Lung microvascular endothelial cell (primary cell): ENCODE data around the gene GPR17. TPM values are rescaled to one million over a fixed set of nuclear protein-coding genes. Genes with fewer than 3 reads are reported as not detected.
A peak's percentile ranks its signal among the peaks of the same experiment; 100 is the strongest.

ENCODE experiments used
- DNase-seq, 2 donors: peaks; one replicate each; pipeline versions ENCODE4 v3.0.0 to v3.0.0-alpha.2; 2010; ENCODE audit warnings: low read depth in 2 of 2
- total RNA-seq: library from RNA; depleted of rRNA; stranded (reverse); fragments of >200 nt; gene quantifications from 2 replicates; pipeline ENCODE4 v1.2.1, GENCODE V29; 2014

Gene GPR17
- total RNA-seq, 1 donor from 2014 or later, result not detected

- DNase-seq, result no peak
Measured at GRCh38 chr2:127614731-127615130, 31.2 kb upstream of the GPR17 start.

DNA sequence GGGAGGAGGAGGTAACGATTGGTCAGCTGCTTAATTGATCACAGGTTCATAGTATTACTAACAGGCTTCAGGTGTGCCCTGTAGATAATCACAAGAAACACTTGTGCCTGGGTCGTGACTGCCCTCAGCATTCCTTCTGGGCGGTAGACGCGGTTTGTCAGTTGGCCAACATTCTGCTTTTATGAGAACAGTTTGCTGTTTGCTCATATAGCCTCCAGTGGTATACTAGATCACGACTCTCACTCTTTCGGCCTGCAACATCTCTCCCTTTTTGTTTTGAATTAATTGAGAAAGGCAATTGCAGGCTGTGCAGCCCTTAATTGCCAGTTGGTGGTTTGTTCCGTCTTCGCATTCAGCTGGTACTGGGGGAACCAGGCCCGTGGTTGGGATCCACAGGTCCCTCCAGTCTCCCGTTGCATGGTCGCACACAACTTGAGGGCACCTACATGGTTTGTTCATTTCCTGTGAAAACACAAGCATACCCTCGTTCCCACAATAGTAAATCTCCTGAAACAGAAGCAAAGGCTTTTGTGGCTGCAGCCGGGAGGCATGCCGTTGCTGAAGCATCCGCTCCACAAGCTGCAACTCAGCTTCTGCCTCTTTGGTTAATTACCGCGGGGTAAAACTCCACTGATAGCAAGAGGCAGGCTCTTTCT, 30.3 kb upstream of the GPR17 start:
- no peak for DNase-seq

DNA sequence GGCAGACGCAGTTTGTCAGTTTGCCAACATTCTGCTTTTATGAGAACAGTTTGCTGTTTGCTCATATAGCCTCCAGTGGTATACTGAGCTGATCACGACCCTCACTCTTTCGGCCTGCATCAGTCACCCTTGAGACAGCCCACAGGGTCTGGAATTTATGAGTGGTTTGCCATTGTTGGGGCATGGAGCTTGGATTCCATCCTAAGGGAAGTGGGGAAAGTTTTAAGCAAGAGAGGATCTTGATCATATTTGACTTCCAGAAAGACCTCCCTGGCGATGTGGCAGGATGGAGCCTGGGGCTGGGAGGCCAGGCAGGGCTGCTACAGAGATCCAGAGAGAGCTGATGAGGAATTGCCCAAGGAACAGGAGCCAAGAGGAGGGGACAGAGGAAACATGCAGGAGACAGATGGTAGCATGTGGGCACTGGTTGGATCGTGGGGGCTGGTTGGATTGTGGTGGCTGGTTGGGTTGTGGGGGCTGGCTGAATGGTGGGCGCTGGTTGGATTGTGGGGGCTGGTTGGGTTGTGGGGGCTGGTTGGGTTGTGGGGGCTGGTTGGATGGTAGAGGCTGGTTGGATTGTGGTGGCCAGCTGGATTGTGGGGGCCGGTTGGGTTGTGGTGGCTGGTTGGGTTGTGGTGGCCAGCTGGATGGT, 27.3 kb upstream of the GPR17 start:
- DNase-seq, result no peak

GRCh38 chr2:127619203-127619590, 26.8 kb upstream of the GPR17 start:
- DNase-seq, result no peak

- DNase-seq, result no peak
Measured at GRCh38 chr2:127619877-127620705, 25.9 kb upstream of the GPR17 start.

- no peak for DNase-seq
Measured at GRCh38 chr2:127620866-127621265, 25.1 kb upstream of the GPR17 start.

- DNase-seq, result no peak
Measured at GRCh38 chr2:127621981-127622431, 23.9 kb upstream of the GPR17 start.

GRCh38 chr2:127622561-127623387, 23.2 kb upstream of the GPR17 start:
- DNase-seq, result no peak

DNA sequence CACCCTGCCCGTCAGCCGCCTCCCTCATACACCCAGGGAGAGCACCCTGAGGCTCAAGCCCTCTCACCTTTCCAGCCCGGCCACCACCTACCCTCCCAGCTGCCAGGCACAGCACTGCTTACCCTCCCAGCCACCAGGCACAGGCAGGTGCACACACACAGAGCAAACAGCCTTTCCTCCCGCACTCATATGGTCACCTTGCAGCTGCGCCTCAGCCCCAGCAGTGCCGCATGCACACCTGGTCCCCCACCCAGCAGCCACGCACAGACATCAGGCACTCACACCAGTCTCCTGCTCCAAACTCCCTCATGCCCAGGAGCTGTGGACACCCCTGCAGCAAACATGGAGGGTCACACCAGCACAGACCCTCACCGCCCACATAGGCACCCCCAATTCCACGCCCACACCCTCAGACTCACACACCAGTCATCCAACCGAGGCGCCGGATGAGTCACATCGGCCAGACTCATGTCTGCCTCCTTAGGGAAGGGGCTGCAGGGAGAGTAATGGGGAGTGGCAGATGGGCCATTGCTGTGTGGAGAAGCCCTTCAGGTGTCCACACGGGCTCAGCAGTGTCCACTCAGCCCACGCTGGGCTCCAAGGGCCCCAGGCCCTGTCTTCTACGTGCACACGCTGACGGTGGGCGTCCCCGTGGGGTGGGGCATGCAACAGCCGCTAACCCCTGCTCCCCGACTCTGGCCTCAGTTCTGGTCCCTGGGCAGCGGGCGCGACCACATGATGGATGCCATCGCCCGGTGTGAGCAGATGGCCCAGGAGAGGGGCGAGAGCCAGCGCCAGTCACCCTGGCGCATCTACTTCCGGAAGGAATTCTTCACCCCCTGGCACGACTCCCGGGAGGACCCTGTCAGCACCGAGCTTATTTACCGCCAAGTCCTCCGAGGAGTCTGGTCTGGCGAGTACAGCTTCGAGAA, 22.3 kb upstream of the GPR17 start:
- peak in 1 of 2 donors; percentile 52 for DNase-seq

DNA sequence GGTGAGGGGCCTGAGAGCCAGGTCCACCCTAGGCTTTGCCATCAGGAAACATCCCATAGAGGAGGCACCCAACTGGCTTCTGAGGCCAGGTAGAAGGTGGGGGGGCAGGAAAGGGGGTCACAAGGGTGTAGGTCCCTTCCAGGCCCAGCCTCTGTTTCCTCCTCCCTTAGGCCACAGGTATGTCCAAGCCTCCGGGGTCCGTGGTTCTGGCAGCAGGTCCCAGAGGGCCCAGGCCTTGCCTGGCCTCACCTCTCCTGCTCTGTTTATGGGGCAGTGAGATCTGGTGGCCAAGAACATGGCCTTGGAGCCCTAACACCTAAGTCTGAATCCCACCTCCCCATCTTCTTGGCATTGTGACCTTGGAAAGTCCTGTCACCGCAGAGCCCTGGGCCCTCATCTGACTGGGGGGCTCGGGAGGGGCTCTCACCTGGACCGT, 21.6 kb upstream of the GPR17 start:
- DNase-seq, result no peak

DNA sequence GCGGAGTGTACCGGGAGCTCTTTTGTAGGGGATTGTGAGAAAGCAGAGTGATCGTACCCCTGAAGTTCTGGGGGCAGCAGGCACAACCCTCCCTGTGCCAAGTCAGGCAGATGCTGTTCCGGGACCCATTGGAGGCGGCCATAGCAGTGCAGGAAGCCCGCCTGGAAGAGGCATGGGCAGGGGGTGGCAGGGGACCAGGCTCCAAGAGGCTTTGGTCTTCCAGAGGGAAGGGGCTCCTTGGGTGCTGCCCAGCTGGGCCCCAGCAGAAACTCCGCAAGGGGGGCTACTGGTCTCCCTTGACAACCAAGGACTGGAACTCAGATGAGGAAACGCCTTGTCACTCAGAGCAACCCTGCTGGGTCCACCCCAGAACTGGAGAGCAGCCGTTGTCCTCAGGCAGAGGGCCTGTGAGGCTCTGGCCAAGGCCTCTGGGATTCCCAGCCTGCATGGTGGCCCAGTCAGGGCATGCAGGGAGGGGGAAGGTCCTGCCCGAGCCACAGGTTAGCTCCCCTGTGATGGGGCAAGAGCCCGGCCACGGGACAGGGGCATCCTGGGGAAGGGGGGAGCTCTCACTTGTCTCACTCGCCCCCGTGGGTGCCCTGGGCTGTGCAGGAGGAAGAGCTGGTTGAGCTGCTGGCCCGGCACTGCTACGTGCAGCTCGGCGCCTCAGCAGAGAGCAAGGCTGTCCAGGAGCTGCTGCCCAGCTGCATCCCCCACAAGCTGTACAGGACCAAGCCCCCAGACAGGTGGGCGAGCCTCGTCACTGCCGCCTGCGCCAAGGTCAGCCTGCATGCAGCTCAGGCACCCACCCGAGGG, 21.0 kb upstream of the GPR17 start:
- DNase-seq, result no peak

DNA sequence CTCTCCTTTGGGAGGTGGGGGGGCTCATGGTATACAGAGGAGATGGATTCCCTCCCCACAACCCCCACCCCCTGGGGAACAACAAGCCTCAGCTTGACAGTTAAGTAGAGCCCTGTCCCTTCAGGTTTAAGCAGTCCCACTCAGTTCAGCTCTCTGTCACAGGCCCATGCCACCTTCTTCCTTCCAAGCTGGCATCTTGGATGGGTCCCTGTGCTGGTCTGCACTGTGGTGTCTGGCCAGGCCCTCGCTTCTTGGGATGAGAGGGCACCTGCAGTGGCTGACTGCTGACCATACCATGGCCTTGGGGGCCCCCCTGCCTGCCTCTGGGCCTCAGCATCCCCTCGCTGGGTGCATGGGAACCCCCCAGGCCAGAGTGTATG, 20.4 kb upstream of the GPR17 start:
- no peak for DNase-seq

- DNase-seq, result no peak
Measured at GRCh38 chr2:127626175-127626574, 19.8 kb upstream of the GPR17 start.

GRCh38 chr2:127626917-127627739, 18.8 kb upstream of the GPR17 start:
- no peak for DNase-seq

- no peak for DNase-seq
Measured at GRCh38 chr2:127627740-127628571, 18.0 kb upstream of the GPR17 start.

DNA sequence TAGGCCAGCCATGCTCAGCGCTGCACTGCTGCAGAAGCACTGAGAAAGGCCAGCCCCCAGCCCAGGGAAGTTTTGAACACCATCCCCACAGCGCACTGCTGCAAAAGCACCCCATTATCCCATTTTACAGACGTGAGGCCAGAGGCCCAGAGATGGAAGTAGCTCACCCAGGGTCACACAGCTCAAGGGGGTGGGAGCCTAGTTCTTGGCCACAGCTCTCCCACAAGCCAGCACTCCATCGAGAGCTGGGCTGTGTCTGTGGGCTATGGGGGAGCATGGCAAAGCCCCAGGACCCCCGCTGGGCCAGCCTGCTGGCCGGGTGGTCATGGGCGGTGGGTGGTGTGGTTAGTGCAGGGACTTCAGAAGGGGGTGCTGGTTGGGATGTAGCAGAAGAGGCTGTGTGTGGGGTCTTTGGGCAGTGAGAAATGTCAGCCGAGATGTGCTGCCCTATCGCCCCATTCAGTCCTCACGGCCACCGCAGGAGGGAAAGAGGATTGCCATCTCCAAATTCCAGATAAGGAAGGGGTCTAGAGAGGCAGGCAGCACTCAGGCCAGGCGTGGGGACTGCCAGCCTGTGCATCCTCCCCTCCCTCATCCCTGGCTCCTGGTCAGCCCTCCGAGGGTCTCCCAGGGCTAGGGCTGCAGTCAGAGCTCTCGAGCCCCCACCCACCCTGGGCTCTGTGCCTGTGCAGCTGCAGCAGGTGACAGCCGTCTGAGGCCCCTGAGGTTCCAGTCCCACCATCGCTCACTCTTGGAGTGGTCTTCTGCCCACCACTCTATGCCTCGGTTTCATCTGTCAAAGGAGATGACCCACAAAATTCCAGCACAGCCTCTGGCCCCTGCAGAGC, 17.0 kb upstream of the GPR17 start:
- no peak for DNase-seq

DNA sequence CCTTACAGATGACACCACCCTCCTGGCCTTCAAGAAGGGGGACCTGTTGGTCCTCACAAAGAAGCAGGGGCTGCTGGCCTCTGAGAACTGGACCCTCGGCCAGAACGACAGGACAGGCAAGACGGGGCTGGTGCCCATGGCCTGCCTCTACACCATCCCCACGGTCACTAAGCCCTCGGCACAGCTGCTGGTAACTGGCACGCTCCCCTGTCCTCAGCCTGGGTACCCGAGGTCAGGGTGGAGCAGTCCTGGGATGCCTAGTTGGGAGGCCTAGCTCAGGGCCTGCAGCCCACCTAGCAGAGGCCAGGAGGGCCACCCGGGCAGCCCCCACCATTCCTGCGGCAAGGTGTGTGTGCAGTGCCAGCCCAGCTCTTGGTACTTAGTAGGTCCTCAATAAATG, 16.3 kb upstream of the GPR17 start:
- DNase-seq, result no peak
